K562 (cell line): Measurements from ENCODE around the gene THAP11. TPM values are rescaled to one million over a fixed set of nuclear protein-coding genes. Genes with fewer than 3 reads are reported as not detected.

Source experiments
- ARID2 ChIP-seq: fragments of 450-650 bp; IDR thresholded peaks from 2 replicates; pipeline ENCODE4 v1.6.1; 2017; ENCODE audit warnings: antibody characterized with exemption, mild to moderate bottlenecking
- CTBP1 ChIP-seq: fragments of 450-650 bp; IDR thresholded peaks from 2 replicates; pipeline ENCODE4 v1.6.1; 2016; ENCODE audit warnings: borderline replicate concordance
- FOXK2 ChIP-seq, 2 experiments: fragments of 450-650 bp; IDR thresholded peaks in 1 of 2; conservative IDR thresholded peaks in 1 of 2; 2 replicates each; pipeline ENCODE4 v1.6.1; 2016; ENCODE audit warnings: low read depth in 2 of 2, mild to moderate bottlenecking in 1 of 2
- SIX5 ChIP-seq, 2 experiments: IDR thresholded peaks; 2 replicates each; pipeline ENCODE4 v1.6.1; 2011; ENCODE audit warnings: low read length in 2 of 2, borderline replicate concordance in 1 of 2, low read depth in 1 of 2, mild to moderate bottlenecking in 1 of 2, moderate library complexity in 1 of 2; ENCODE audit not compliant: insufficient read depth in 1 of 2
- STAG1 ChIP-seq: sonication (generic); formaldehyde crosslinking; IDR thresholded peaks from 2 replicates; pipeline ENCODE4 v1.5.0; 2020; ENCODE audit warnings: missing genetic modification reagents, borderline replicate concordance
- polyA plus RNA-seq, 8 experiments: library from polyadenylated mRNA; depleted of rRNA in 4 of 8; stranded (reverse) in 5 of 8; unstranded in 3 of 8; fragments of >200 nt; fragmentation: Nextera tagmentation in 2 of 8; fragmentation: Illumina TruSeq in 1 of 8; extraction: Ambion mirVana in 2 of 8; extraction: Trizol in 1 of 8; gene quantifications; 2 replicates each; pipeline versions ENCODE4 v1.2.1 to v1.2.3, GENCODE V29; 2011 to 2014; ENCODE audit warnings: inconsistent platforms in 1 of 8, missing spikeins in 1 of 8
- total RNA-seq, 7 experiments: library from RNA; depleted of rRNA in 6 of 7; stranded (reverse); fragments of >200 nt in 6 of 7; fragmentation: Illumina TruSeq in 2 of 7; extraction: Trizol in 2 of 7; gene quantifications; 2 replicates each; pipeline versions ENCODE4 v1.2.1 to v1.2.3, GENCODE V29; 2011 to 2021; ENCODE audit warnings: low replicate concordance in 1 of 7
- TF ChIP-seq, protein P1 (sequence below), 2 experiments: fragments of 450-650 bp; formaldehyde crosslinking in 1 of 2; IDR thresholded peaks; 2 replicates each; pipeline versions ENCODE4 v1.4.0 to v1.6.1; 2014 to 2020; ENCODE audit warnings: mild to moderate bottlenecking in 2 of 2, borderline replicate concordance in 1 of 2, low read depth in 1 of 2
- TF ChIP-seq, protein P2 (sequence below): IDR thresholded peaks from 2 replicates; pipeline ENCODE4 v1.6.1; 2011; ENCODE audit warnings: borderline replicate concordance, low read depth, mild to moderate bottlenecking, moderate library complexity, low read length; ENCODE audit not compliant: insufficient read depth, poor library complexity, severe bottlenecking
- TF ChIP-seq, protein P3 (sequence below), 2 experiments: fragments of 200-800 bp in 1 of 2; sonication (Bioruptor generic) in 1 of 2; sonication (generic) in 1 of 2; formaldehyde crosslinking in 1 of 2; IDR thresholded peaks in 1 of 2; conservative IDR thresholded peaks in 1 of 2; 2 replicates each; pipeline versions ENCODE4 v1.5.0 to v1.6.1; 2016 to 2020; ENCODE audit warnings: missing compliant biosample characterization in 1 of 2, missing genetic modification characterization in 1 of 2, missing genetic modification reagents in 1 of 2
- TF ChIP-seq, protein P4 (sequence below), 3 experiments: fragments of 200-800 bp in 1 of 3; sonication (Bioruptor generic) in 1 of 3; sonication (generic) in 1 of 3; formaldehyde crosslinking in 1 of 3; IDR thresholded peaks; 2 replicates each; pipeline versions ENCODE4 v1.6.1 to v1.8.0; 2016 to 2022; ENCODE audit warnings: mild to moderate bottlenecking in 2 of 3, missing compliant biosample characterization in 2 of 3, missing genetic modification characterization in 2 of 3, missing genetic modification reagents in 1 of 3
- TF ChIP-seq, protein P5 (sequence below): fragments of 250-450 bp; sonication (Bioruptor Pico); IDR thresholded peaks from 2 replicates; pipeline ENCODE4 v1.4.0; 2020

Gene THAP11
- total and polyA plus RNA-seq, 9 of the 15 experiments (the other 6 are each of a cell fraction or from before 2014, with no cell fraction given), result 2.4 to 31.6 (median 21.4) TPM

DNA sequence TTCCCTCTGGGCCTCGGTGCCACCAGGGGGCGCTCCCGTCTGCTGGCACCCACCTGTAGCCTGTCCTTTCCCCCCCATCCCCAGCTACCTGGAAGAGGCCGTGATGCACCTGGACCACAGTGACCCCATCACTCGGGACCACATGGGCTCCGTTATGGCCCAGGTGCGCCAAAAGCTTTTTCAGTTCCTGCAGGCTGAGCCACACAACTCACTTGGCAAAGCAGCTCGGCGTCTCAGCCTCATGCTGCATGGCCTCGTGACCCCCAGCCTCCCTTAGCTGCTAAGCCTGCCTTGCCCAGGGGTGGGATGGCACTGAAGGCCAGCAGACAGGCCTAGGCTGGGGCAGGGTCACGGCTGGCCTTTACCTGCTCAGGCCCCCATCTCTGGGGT is 41.7 kb downstream of the THAP11 start (continued):
- TF ChIP-seq, protein P1, sequence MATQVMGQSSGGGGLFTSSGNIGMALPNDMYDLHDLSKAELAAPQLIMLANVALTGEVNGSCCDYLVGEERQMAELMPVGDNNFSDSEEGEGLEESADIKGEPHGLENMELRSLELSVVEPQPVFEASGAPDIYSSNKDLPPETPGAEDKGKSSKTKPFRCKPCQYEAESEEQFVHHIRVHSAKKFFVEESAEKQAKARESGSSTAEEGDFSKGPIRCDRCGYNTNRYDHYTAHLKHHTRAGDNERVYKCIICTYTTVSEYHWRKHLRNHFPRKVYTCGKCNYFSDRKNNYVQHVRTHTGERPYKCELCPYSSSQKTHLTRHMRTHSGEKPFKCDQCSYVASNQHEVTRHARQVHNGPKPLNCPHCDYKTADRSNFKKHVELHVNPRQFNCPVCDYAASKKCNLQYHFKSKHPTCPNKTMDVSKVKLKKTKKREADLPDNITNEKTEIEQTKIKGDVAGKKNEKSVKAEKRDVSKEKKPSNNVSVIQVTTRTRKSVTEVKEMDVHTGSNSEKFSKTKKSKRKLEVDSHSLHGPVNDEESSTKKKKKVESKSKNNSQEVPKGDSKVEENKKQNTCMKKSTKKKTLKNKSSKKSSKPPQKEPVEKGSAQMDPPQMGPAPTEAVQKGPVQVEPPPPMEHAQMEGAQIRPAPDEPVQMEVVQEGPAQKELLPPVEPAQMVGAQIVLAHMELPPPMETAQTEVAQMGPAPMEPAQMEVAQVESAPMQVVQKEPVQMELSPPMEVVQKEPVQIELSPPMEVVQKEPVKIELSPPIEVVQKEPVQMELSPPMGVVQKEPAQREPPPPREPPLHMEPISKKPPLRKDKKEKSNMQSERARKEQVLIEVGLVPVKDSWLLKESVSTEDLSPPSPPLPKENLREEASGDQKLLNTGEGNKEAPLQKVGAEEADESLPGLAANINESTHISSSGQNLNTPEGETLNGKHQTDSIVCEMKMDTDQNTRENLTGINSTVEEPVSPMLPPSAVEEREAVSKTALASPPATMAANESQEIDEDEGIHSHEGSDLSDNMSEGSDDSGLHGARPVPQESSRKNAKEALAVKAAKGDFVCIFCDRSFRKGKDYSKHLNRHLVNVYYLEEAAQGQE (IDR thresholded peaks at IDR 0.05; ENCODE audit: borderline replicate concordance), result peak; percentile 79
- TF ChIP-seq, protein P1 (CRISPR knock-in tag; IDR thresholded peaks at IDR 0.05; ENCODE audit: low read depth), result no peak
- TF ChIP-seq SIX5 (IDR thresholded peaks at IDR 0.05; ENCODE audit: borderline replicate concordance in 1 of 2, insufficient read depth in 1 of 2, low read depth in 1 of 2, low read length in 2 of 2) (no peak), FOXK2 (conservative IDR thresholded peaks at IDR 0.05 in 1 of 2, IDR thresholded peaks at IDR 0.05 in 1 of 2; ENCODE audit: low read depth in 2 of 2) (no peak), ARID2 (peak; percentile 56; the same call in 1 of the 2 replicates), CTBP1 (peak; percentile 36; the same call in 1 of the 2 replicates), STAG1 (CRISPR knock-in tag) (peak; percentile 67; the same call in 1 of the 2 replicates)
- TF ChIP-seq, protein P2, sequence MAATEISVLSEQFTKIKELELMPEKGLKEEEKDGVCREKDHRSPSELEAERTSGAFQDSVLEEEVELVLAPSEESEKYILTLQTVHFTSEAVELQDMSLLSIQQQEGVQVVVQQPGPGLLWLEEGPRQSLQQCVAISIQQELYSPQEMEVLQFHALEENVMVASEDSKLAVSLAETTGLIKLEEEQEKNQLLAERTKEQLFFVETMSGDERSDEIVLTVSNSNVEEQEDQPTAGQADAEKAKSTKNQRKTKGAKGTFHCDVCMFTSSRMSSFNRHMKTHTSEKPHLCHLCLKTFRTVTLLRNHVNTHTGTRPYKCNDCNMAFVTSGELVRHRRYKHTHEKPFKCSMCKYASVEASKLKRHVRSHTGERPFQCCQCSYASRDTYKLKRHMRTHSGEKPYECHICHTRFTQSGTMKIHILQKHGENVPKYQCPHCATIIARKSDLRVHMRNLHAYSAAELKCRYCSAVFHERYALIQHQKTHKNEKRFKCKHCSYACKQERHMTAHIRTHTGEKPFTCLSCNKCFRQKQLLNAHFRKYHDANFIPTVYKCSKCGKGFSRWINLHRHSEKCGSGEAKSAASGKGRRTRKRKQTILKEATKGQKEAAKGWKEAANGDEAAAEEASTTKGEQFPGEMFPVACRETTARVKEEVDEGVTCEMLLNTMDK, result peak; percentile 44
- TF ChIP-seq, protein P3, sequence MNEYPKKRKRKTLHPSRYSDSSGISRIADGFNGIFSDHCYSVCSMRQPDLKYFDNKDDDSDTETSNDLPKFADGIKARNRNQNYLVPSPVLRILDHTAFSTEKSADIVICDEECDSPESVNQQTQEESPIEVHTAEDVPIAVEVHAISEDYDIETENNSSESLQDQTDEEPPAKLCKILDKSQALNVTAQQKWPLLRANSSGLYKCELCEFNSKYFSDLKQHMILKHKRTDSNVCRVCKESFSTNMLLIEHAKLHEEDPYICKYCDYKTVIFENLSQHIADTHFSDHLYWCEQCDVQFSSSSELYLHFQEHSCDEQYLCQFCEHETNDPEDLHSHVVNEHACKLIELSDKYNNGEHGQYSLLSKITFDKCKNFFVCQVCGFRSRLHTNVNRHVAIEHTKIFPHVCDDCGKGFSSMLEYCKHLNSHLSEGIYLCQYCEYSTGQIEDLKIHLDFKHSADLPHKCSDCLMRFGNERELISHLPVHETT (CRISPR knock-in tag; conservative IDR thresholded peaks at IDR 0.05 in 1 of 2, IDR thresholded peaks at IDR 0.05 in 1 of 2), result 0 out of 4 replicates have a peak, but pooled peaks of 1 of the 2 experiments have one; percentile 43
- TF ChIP-seq, protein P4, sequence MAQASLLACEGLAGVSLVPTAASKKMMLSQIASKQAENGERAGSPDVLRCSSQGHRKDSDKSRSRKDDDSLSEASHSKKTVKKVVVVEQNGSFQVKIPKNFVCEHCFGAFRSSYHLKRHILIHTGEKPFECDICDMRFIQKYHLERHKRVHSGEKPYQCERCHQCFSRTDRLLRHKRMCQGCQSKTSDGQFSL (CRISPR knock-in tag; IDR thresholded peaks at IDR 0.05), result peak; percentile 92
- TF ChIP-seq, protein P4 (tag; IDR thresholded peaks at IDR 0.05), result peak in 1 of 2 experiments; percentile 67; a peak in 1 of 4 replicates
- TF ChIP-seq, protein P5, sequence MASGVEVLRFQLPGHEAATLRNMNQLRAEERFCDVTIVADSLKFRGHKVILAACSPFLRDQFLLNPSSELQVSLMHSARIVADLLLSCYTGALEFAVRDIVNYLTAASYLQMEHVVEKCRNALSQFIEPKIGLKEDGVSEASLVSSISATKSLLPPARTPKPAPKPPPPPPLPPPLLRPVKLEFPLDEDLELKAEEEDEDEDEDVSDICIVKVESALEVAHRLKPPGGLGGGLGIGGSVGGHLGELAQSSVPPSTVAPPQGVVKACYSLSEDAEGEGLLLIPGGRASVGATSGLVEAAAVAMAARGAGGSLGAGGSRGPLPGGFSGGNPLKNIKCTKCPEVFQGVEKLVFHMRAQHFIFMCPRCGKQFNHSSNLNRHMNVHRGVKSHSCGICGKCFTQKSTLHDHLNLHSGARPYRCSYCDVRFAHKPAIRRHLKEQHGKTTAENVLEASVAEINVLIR, result no peak
